Neuronal stem cell (in vitro differentiated cells): ENCODE results near the gene DPEP3.
"Not testable (repeated sequence)": the region's sequence is repeated elsewhere in the genome, so short reads cannot be mapped to it uniquely, and the experiment has no call there.

Experiments used
- DNase-seq: peaks from one replicate; pipeline ENCODE4 v3.0.0-alpha.2; 2013; ENCODE audit warnings: low spot score
- H2AFZ ChIP-seq: one replicate; pipeline ENCODE4 v1.6.1; 2013; ENCODE audit warnings: mild to moderate bottlenecking, low read length, inconsistent platforms
- H2AK5ac ChIP-seq: 2 replicates; pipeline ENCODE4 v1.6.1; 2013; ENCODE audit warnings: low read depth, mild to moderate bottlenecking, inconsistent platforms, low read length, moderate library complexity, mixed read lengths
- H2BK120ac ChIP-seq: 2 replicates; pipeline ENCODE4 v1.6.1; 2013; ENCODE audit warnings: low read depth, mild to moderate bottlenecking, inconsistent platforms, low read length, moderate library complexity, mixed read lengths
- H2BK12ac ChIP-seq: one replicate; pipeline ENCODE4 v1.6.1; 2013; ENCODE audit warnings: low read length, inconsistent platforms
- H2BK15ac ChIP-seq: 2 replicates; pipeline ENCODE4 v1.6.1; 2013; ENCODE audit warnings: mild to moderate bottlenecking, low read length, inconsistent platforms, mixed read lengths
- H2BK5ac ChIP-seq: one replicate; pipeline ENCODE4 v1.6.1; 2013; ENCODE audit warnings: inconsistent platforms, mild to moderate bottlenecking, low read length, moderate library complexity
- H3K14ac ChIP-seq: one replicate; pipeline ENCODE4 v1.6.1; 2013; ENCODE audit warnings: low read length, inconsistent platforms
- H3K18ac ChIP-seq: 2 replicates; pipeline ENCODE4 v1.6.1; 2013; ENCODE audit warnings: low read length, inconsistent platforms
- H3K23ac ChIP-seq: 2 replicates; pipeline ENCODE4 v1.6.1; 2013; ENCODE audit warnings: low read depth, mild to moderate bottlenecking, mixed read lengths, low read length, inconsistent platforms; ENCODE audit not compliant: poor library complexity
- H3K27ac ChIP-seq: replicated peaks from 3 replicates; pipeline ENCODE4 v1.5.1; 2013; ENCODE audit warnings: low read length, inconsistent platforms
- H3K27me3 ChIP-seq, 3 experiments: 2 replicates each; pipeline ENCODE4 v1.6.1; 2013; ENCODE audit warnings: low read length in 3 of 3, mild to moderate bottlenecking in 2 of 3, inconsistent platforms in 1 of 3, low read depth in 1 of 3, mixed read lengths in 1 of 3, moderate library complexity in 1 of 3; ENCODE audit not compliant: control insufficient read depth in 3 of 3, insufficient read depth in 3 of 3
- H3K36me3 ChIP-seq, 2 donors: replicated peaks in 1 of 2; 2 replicates each; pipeline ENCODE4 v1.6.1; 2013; ENCODE audit warnings: low read length in 2 of 2; ENCODE audit not compliant: control insufficient read depth in 2 of 2, insufficient read depth in 2 of 2
- H3K4ac ChIP-seq: 2 replicates; pipeline ENCODE4 v1.6.1; 2013; ENCODE audit warnings: inconsistent platforms, mild to moderate bottlenecking, low read length, moderate library complexity
- H3K4me1 ChIP-seq, 2 donors: 1 replicate in 1 of 2; 2 replicates in 1 of 2; pipeline ENCODE4 v1.6.1; 2013; ENCODE audit warnings: low read length in 2 of 2, low read depth in 1 of 2; ENCODE audit not compliant: control insufficient read depth in 2 of 2, insufficient read depth in 1 of 2
- H3K4me2 ChIP-seq: one replicate; pipeline ENCODE4 v1.6.1; 2013; ENCODE audit warnings: mild to moderate bottlenecking, low read length, inconsistent platforms; ENCODE audit not compliant: insufficient read depth, poor library complexity, severe bottlenecking
- H3K4me3 ChIP-seq, 2 donors: 2 replicates each; pipeline ENCODE4 v1.5.1; 2013; ENCODE audit warnings: low read length in 2 of 2, mild to moderate bottlenecking in 2 of 2, inconsistent platforms in 1 of 2, moderate library complexity in 1 of 2
- H3K79me1 ChIP-seq: one replicate; pipeline ENCODE4 v1.6.1; 2013; ENCODE audit warnings: low read depth, mild to moderate bottlenecking, inconsistent platforms, low read length, moderate library complexity
- H3K9ac ChIP-seq: one replicate; pipeline ENCODE4 v1.6.1; 2013; ENCODE audit warnings: mild to moderate bottlenecking, low read depth, low read length, inconsistent platforms; ENCODE audit not compliant: poor library complexity
- H3K9me3 ChIP-seq, 2 donors: replicated peaks in 1 of 2; 2 replicates each; pipeline versions ENCODE3 to v1.6.1; 2013; ENCODE audit warnings: low read length in 2 of 2, mild to moderate bottlenecking in 2 of 2, inconsistent platforms in 1 of 2, low read depth in 1 of 2, mixed read lengths in 1 of 2, moderate library complexity in 1 of 2; ENCODE audit not compliant: control insufficient read depth in 2 of 2, insufficient read depth in 1 of 2
- H4K8ac ChIP-seq: one replicate; pipeline ENCODE4 v1.6.1; 2013; ENCODE audit warnings: low read depth, mild to moderate bottlenecking, inconsistent platforms, low read length, moderate library complexity
- H4K91ac ChIP-seq: one replicate; pipeline ENCODE4 v1.6.1; 2013; ENCODE audit warnings: low read length, low read depth, mild to moderate bottlenecking, inconsistent platforms; ENCODE audit not compliant: poor library complexity
- WGBS, 2 donors: extraction: QIAGEN DNeasy Blood & Tissue Kit; methylation state at CpG; one replicate each; pipeline ENCODE4 v1.1.7; 2013; ENCODE audit warnings: missing lambda C conversion rate in 2 of 2, mixed read lengths in 1 of 2; ENCODE audit not compliant: insufficient read length in 2 of 2, insufficient replicate concordance in 1 of 2; ENCODE audit errors: extremely low coverage in 2 of 2; 5-methylcytosine and 5-hydroxymethylcytosine counted together

The DPEP3 gene

DNA sequence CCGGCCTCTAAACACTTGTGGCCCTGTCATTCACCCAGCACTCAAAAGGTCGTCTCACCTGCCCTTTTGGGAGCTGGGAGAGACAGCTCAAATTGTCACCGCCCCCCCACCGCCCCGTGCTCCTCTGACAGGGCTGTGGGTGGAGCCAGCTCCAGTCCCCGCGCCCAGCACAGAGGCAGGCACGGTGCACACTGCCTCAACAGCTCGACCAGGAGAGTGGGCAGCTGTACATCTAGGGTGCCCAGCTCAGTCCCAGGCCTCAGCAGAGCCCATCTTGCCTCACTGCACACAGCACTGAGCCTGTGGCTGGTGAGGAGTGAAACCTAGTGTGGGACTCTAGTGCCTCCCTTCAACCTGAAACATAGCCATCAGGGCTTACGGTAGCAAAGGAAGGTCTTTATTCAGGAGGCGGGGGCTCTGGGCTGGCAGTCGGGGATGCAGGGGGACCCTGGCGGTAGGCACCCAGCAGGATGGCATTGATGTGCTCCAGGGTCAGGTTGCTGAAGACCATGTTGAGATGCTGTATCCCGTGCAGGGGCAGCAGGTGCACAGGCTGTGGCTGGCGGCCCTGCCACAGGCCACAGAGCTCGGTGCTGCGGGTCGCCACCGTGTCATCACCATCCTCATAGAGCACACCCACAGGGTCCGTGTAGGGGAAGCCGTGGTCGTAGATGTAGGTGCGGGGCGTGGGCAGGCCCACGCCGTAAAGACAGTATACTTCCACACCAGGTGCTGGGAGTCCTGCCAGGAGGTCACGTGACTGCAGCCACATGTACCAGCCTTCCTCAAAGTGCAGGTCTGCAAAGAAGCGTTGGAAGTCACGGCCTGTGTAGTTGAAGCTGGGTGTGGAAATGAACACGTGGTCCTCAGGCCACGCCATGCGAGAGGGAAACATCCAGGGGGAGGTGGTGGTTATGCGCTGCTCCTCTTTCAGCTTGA is 40.5 kb downstream of the DPEP3 start:
- no CpG with 5 or more reads among the region's 33 CpGs for WGBS, 2 donors
- H2AK5ac ChIP-seq, result no peak overlapping the region
- H3K36me3 ChIP-seq, result peaks cover 19 to 35% of the 10 kb centered on the region in 2 donors
- peak overlapping the region; percentile 32 for H3K4ac ChIP-seq
- no peak overlapping the region for H3K4me2 ChIP-seq
- H4K91ac ChIP-seq, result no peak overlapping the region
- DNase-seq, result no peak
- no peak overlapping the region for H2AFZ ChIP-seq
- no peak overlapping the region for H3K14ac ChIP-seq
- no peaks in the 10 kb centered on the region for H3K27me3 ChIP-seq
- H4K8ac ChIP-seq, result peak overlapping the region; percentile 88
- H3K9me3 ChIP-seq, result no peaks in the 10 kb centered on the region
- H3K79me1 ChIP-seq, result peaks cover 14% of the 10 kb centered on the region
- H2BK15ac ChIP-seq, result no peak overlapping the region
- H3K4me3 ChIP-seq, result no peak overlapping the region
- no peak overlapping the region for H2BK120ac ChIP-seq
- no peak overlapping the region for H3K27ac ChIP-seq
- peak overlapping the region; percentile 50 for H3K9ac ChIP-seq
- H2BK5ac ChIP-seq, result no peak overlapping the region
- no peak overlapping the region for H3K18ac ChIP-seq
- no peak overlapping the region for H2BK12ac ChIP-seq
- H3K23ac ChIP-seq, result peak overlapping the region; percentile 92
- peaks cover 17% of the 10 kb centered on the region in 2 donors for H3K4me1 ChIP-seq

DNA sequence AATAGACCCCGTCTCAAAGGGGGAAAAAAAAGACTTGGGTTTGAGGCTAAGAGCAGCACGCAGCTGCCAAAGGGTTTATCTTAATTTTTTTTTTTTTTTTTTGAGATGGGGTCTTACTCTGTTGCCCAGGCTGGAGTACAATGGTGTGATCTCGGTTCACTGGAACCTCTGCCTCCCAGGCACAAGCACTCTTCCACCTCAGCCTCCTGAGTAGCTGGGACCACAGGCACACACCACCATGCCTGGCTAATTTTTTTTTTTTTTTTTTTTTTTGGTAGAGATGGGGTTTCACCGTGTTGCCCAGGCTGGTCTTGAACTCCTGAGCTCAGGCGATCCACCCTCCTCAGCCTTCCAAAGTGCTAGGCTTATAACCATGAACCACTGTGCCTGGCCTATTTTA is 42.6 kb downstream of the DPEP3 start:
- not testable (repeated sequence) for H2AK5ac ChIP-seq, H3K27me3 ChIP-seq, H2BK15ac ChIP-seq, H2BK5ac ChIP-seq, H4K8ac ChIP-seq, H2AFZ ChIP-seq, H4K91ac ChIP-seq, H2BK120ac ChIP-seq, H3K4ac ChIP-seq, H3K14ac ChIP-seq, H3K4me2 ChIP-seq, H3K9ac ChIP-seq, H3K18ac ChIP-seq, H3K27ac ChIP-seq, H3K79me1 ChIP-seq, H2BK12ac ChIP-seq, DNase-seq, H3K9me3 ChIP-seq, H3K23ac ChIP-seq
- Histone ChIP-seq H3K4me1 (peaks cover 11 to 17% of the 10 kb centered on the region in 2 donors), H3K4me3 (peak overlapping the region in 1 of 2 donors; percentile 97), H3K36me3 (peaks cover 14 to 22% of the 10 kb centered on the region in 2 donors)
- WGBS, 2 donors, result no CpG with 5 or more reads among the region's 5 CpGs

- H2BK12ac ChIP-seq, result no peak overlapping the region
Measured at GRCh38 chr16:67936880-67937605, 43.3 kb downstream of the DPEP3 start.

More at GRCh38 chr16:67936880-67937605, 43.3 kb downstream of the DPEP3 start:
- Histone ChIP-seq H3K14ac (no peak overlapping the region), H2BK5ac (no peak overlapping the region), H3K79me1 (peaks cover 6% of the 10 kb centered on the region), H3K4ac (no peak overlapping the region), H3K9ac (no peak overlapping the region), H4K91ac (no peak overlapping the region), H3K4me1 (peaks cover 11 to 17% of the 10 kb centered on the region in 2 donors), H3K18ac (no peak overlapping the region), H3K9me3 (no peaks in the 10 kb centered on the region), H2BK15ac (no peak overlapping the region), H2AK5ac (no peak overlapping the region), H2AFZ (peak overlapping the region; percentile 97), H3K27ac (no peak overlapping the region), H3K36me3 (peaks cover 10 to 21% of the 10 kb centered on the region in 2 donors), H2BK120ac (no peak overlapping the region), H4K8ac (no peak overlapping the region), H3K4me3 (peak overlapping the region; percentile 88 to 97), H3K4me2 (peak overlapping the region; percentile 98), H3K27me3 (peaks cover 0 to 4% (median 0%) of the 10 kb centered on the region in 3 experiments), H3K23ac (no peak overlapping the region)
- DNase-seq, result no peak
- WGBS, 2 donors, result no CpG with 5 or more reads among the region's 6 CpGs
